Uterine smooth muscle cell (primary cell): ENCODE data around the gene GSTA3. TPM values are rescaled to one million over a fixed set of nuclear protein-coding genes. Genes with fewer than 3 reads are reported as not detected.

Experiments
- total RNA-seq: library from RNA; depleted of rRNA; stranded (reverse); fragments of >200 nt; gene quantifications from 2 replicates; pipeline ENCODE4 v1.2.3, GENCODE V29; 2014

GSTA3 gene
- not detected in 2 replicates for total RNA-seq

DNA sequence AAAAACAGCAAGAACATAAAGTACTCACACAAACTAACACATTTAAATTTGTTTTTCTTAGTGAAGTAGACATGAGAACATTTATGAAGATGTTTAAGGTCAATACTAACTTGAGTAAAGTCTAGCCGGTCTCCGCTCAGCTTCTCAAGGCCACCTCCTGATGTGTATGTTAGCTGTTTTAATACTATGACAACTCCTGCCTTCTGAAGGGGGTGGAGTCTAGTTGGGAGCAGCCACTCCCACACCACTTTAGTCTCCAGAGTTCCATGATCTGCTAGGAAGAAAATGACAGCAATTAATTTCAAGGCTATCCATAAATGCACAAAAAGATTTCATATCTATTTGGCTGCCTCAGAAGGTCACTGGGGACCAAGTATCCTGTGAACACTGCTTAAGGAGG, at the start of gene GSTA3:
GSTA3 (minus strand) TSS at position 168 of the 400 bp plus-strand sequence. CDS start 3,864 bp downstream, outside the sequence.

Other genes starting within 250 kb of the GSTA3 start
- 33.1 and 42.8 TPM in 2 replicates for gene TMEM14A, start 238.6 kb downstream of the GSTA3 start, total RNA-seq
- gene GSTA2, start 146.2 kb downstream of the GSTA3 start, total RNA-seq = not detected in 2 replicates
- not detected in 2 replicates for gene GSTA1, start 105.9 kb downstream of the GSTA3 start, total RNA-seq
- not detected in 2 replicates for gene GSTA5, start 68.9 kb downstream of the GSTA3 start, total RNA-seq
- 31.0 and 36.5 TPM in 2 replicates for gene GSTA4, start 85.6 kb upstream of the GSTA3 start, total RNA-seq
- gene CILK1, start 152.1 kb upstream of the GSTA3 start, total RNA-seq = 4.5 and 4.7 TPM in 2 replicates
- 24.7 and 32.2 TPM in 2 replicates for gene FBXO9, start 155.7 kb upstream of the GSTA3 start, total RNA-seq
- gene GCM1, start 239.1 kb upstream of the GSTA3 start, total RNA-seq = not detected in 2 replicates